ENCODE results near the gene CLCN6.

- TF ChIP-seq CTCF (IDR thresholded peaks at IDR 0.05) (no peak), POLR2A (IDR thresholded peaks at IDR 0.05) (no peak), POLR2AphosphoS5 (IDR thresholded peaks at IDR 0.05) (peak in 1 of 3 donors; percentile 46), EP300 (IDR thresholded peaks at IDR 0.05; ENCODE audit: low read depth) (no peak)
Measured at GRCh38 chr1:11807133-11807532, 1.1 kb downstream of the CLCN6 start.
